GM19025 (cell line): ENCODE results near the gene MICA.
"Not testable (repeated sequence)": the region's sequence is repeated elsewhere in the genome, so short reads cannot be mapped to it uniquely, and the experiment has no call there.

Experiments
- ATAC-seq: cut with Tn5 transposase; IDR thresholded peaks from one replicate; pipeline ENCODE4 v1.9.1; 2021; ENCODE audit warnings: mild to moderate bottlenecking, low read depth, moderate library complexity; ENCODE audit not compliant: unreplicated experiment

Gene MICA

DNA sequence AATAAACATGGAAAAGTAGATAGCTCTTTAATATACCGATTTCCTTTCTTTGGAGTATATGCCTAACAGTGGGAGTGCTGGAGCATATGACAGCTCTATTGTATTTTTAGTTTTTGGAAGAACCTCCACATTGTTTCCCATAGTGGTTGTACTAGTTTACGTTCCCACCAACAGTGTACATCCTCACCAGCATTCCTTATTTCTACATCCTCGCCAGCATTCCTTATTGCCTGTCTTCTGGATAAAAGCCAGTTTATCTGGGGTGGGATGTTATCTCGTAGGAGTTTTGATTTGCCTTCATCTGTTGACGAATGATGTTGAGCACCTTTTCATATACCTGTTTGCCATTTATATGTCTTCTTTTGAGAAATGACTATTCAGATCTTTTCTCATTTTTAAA lies 2.6 kb downstream of the MICA start:
- no peak for ATAC-seq

- ATAC-seq, result no peak
Observed at GRCh38 chr6:31407699-31408098, 4.3 kb downstream of the MICA start.

GRCh38 chr6:31412506-31412905 lies 9.1 kb downstream of the MICA start:
- no peak for ATAC-seq

- ATAC-seq, result not testable (repeated sequence)
Observed at GRCh38 chr6:31414148-31414770, 10.9 kb downstream of the MICA start.

DNA sequence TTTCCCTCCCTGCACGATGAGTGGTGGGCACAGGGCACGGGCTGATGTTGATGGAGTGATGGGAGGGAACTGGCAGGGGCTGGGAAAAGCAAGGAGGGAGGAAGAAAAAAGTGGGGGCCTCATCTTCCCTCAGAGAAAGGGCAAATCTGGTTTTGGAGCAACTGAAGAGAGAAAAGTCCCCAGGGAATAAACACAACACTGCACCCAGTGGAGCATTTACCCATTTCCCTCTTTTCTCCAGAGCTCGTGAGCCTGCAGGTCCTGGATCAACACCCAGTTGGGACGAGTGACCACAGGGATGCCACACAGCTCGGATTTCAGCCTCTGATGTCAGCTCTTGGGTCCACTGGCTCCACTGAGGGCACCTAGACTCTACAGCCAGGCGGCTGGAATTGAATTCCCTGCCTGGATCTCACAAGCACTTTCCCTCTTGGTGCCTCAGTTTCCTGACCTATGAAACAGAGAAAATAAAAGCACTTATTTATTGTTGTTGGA lies 11.4 kb downstream of the MICA start:
- no peak for ATAC-seq

GRCh38 chr6:31416394-31417014 lies 13.1 kb downstream of the MICA start:
- ATAC-seq, result no peak

- ATAC-seq, result no peak
Observed at GRCh38 chr6:31418251-31418650, 14.9 kb downstream of the MICA start.

DNA sequence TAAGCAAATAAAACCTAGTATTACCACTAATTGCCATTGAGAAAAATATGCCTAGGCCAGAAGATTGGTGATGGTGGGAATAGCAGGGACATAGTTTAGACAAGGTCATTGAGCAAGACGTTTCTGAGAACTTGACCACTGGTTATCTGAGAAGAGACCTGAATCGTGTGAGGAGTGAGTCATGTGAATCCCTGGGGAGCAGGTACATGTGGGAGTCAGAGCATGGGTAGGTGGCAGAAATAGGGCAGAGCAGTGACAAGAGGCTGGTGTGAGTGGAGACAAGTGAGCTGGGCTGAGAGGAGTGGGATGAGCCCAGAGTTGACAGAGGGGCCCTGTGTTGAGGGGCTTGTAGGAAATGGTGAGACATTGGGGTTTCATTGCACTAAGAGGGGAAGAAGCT lies 16.4 kb downstream of the MICA start:
- no peak for ATAC-seq

DNA sequence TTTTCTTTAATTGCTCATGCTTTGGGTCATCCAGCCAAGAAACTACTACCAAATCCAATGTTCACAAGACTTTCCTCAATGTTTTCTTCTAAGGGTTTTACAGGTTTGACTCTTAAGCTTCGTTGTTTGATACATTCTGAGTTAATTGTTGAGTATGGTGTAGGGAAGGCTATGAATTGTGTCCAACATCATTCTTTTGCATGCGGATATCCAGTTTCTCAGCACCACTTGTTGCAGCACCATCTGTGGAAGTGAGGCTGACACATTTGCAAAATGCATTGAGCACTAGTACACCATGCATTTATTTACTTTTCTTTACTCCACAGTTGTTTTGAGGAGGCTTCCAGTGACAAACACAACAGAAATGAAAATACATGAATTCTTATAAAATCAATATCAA lies 17.2 kb downstream of the MICA start:
- ATAC-seq, result no peak

- ATAC-seq, result no peak
Observed at GRCh38 chr6:31422587-31422986, 19.2 kb downstream of the MICA start.

DNA sequence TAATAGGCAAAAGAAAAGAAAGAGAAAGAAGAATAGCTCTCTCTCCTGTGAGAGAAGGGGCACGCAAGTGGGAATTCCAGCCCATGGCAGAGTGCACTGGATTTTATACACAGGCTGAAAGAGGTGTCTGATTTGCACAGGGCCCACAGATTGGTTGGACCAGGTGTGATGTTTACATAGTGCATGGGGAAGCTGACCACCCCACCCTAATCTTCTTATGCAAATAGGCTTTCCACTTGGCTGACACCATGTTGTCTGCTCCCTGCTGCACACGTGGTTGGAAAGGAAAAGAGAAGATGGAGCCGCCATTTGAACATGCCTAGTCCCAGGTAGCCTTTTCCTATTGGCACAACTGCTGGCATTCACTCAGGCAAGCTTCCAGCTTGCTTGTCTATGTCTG lies 20.2 kb downstream of the MICA start:
- no peak for ATAC-seq

GRCh38 chr6:31426395-31427354 lies 23.3 kb downstream of the MICA start:
- ATAC-seq, result no peak

- no peak for ATAC-seq
Observed at GRCh38 chr6:31430449-31430848, 27.1 kb downstream of the MICA start.

DNA sequence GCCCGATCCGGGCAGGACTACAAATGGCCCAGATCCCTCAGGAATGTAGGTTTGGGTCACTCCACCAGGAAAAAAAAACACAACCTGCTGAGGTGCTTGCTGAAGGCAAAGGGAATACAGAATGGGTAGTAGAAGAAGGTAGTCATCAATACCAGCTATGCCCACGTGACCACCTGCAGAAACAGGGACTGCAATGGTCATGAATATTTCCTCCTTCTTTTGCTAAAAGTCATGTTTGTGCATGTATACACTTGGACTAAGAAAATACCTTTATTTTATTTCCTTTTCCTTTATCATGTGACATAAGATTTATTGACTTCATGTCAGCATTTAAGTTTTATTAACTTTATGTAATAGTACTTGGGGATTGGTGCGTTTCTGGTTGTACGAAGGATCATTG lies 31.7 kb downstream of the MICA start:
- not testable (repeated sequence) for ATAC-seq

DNA sequence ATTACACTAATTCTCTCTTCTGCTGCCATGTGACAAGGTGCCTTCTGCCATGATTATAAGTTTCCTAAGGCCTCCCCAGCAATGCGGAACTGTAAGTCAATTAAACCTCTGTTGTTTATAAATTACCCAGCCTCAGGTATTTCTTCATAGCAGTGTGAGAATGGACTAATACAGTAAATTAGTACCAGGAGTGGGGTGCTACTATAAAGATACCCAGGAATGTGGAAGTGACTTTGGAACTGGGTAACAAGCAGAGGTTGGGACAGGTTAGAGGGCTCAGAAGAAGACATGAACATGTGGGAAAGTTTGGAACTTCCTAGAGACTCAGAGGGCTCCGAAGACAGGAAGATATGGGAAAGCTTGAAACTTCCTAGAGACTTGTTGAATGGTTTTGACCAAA lies 34.8 kb downstream of the MICA start:
- no peak for ATAC-seq

DNA sequence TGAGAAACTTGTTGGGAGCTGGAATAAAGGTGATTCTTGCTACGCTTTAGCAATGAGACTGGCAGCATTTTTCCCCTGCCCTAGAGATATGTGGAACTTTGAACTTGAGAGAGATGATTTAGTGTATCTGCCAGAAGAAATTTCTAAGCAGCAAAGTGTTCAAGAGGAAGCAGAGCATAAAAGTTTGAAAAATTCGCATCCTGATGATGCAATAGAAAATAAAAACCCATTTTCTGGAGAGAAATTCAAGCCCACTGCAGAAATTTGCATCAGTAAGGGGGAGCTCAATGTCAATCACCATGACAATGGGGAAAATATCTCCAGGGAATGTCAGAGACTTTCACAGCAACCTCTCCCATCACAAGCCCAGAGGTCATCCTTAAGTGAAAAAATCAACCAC lies 35.3 kb downstream of the MICA start:
- no peak for ATAC-seq

- ATAC-seq, result no peak
Observed at GRCh38 chr6:31441365-31442267, 38.2 kb downstream of the MICA start.

GRCh38 chr6:31446481-31446880 lies 43.1 kb downstream of the MICA start:
- no peak for ATAC-seq

- not testable (repeated sequence) for ATAC-seq
Observed at GRCh38 chr6:31446999-31447789, 43.8 kb downstream of the MICA start.
